GM04504 (cell line): ENCODE measurements around the gene CYP26C1.

Experiments
- DNase-seq: peaks from one replicate; pipeline ENCODE4 v3.0.0-alpha.2; 2012; ENCODE audit warnings: low read depth

The CYP26C1 gene

GRCh38 chr10:93063977-93064660 is 3.5 kb downstream of the CYP26C1 start:
- no peak for DNase-seq

- no peak for DNase-seq
Measured at GRCh38 chr10:93064874-93065660, 4.5 kb downstream of the CYP26C1 start.

- no peak for DNase-seq
Measured at GRCh38 chr10:93065675-93066543, 5.3 kb downstream of the CYP26C1 start.

- DNase-seq: no peak
Measured at GRCh38 chr10:93066544-93066913, 5.9 kb downstream of the CYP26C1 start.

GRCh38 chr10:93067443-93068365 is 7.1 kb downstream of the CYP26C1 start:
- no peak for DNase-seq

GRCh38 chr10:93068411-93069244 is 8.0 kb downstream of the CYP26C1 start:
- no peak for DNase-seq

GRCh38 chr10:93069245-93069561 is 8.6 kb downstream of the CYP26C1 start:
- no peak for DNase-seq

- no peak for DNase-seq
Measured at GRCh38 chr10:93070378-93071176, 10.0 kb downstream of the CYP26C1 start.

GRCh38 chr10:93071177-93071472 is 10.5 kb downstream of the CYP26C1 start:
- no peak for DNase-seq

- DNase-seq: no peak
Measured at GRCh38 chr10:93071674-93072224, 11.2 kb downstream of the CYP26C1 start.

- DNase-seq: no peak
Measured at GRCh38 chr10:93072225-93072712, 11.7 kb downstream of the CYP26C1 start.

- DNase-seq: no peak
Measured at GRCh38 chr10:93072713-93073538, 12.3 kb downstream of the CYP26C1 start.

GRCh38 chr10:93073539-93074146 is 13.0 kb downstream of the CYP26C1 start, which contains the start of gene CYP26A1:
TSS of gene CYP26A1 (plus strand) at chr10:93073893. CDS start at chr10:93073935, 42 bp downstream.
- no peak for DNase-seq

GRCh38 chr10:93074147-93074596 is 13.6 kb downstream of the CYP26C1 start:
- DNase-seq: no peak

GRCh38 chr10:93074597-93075368 is 14.2 kb downstream of the CYP26C1 start:
- no peak for DNase-seq

- DNase-seq: no peak
Measured at GRCh38 chr10:93075369-93076221, 15.0 kb downstream of the CYP26C1 start.
